SK-N-SH treated with all-trans-retinoic acid at 6 μM for 48 hours (cell line): ENCODE data around the gene TNS1.
A peak's percentile ranks its signal among the peaks of the same experiment; 100 is the strongest.

Experiments
- ATAC-seq: fragments of 200-7000 bp; cut with Tn5 transposase; 3 replicates; pipeline ENCODE4 v1.9.1; 2020; ENCODE audit warnings: mild to moderate bottlenecking, moderate library complexity
- ARNTL ChIP-seq: fragments of 450-650 bp; formaldehyde crosslinking; IDR thresholded peaks from 2 replicates; pipeline ENCODE4 v1.5.0; 2020; ENCODE audit warnings: low read depth, mild to moderate bottlenecking, moderate library complexity, borderline replicate concordance
- BACH2 ChIP-seq: fragments of 250-450 bp; sonication (Bioruptor Pico); IDR thresholded peaks from 2 replicates; pipeline ENCODE4 v1.9.0; 2021; ENCODE audit warnings: mild to moderate bottlenecking, borderline replicate concordance
- CSDC2 ChIP-seq: fragments of 250-450 bp; sonication (Bioruptor Pico); IDR thresholded peaks from 2 replicates; pipeline ENCODE4 v1.5.0; 2020; ENCODE audit warnings: mild to moderate bottlenecking, moderate library complexity
- ESRRG ChIP-seq: fragments of 250-450 bp; sonication (Bioruptor Pico); IDR thresholded peaks from 2 replicates; pipeline ENCODE4 v1.6.1; 2021; ENCODE audit warnings: mild to moderate bottlenecking
- GLIS3 ChIP-seq: fragments of 250-450 bp; sonication (Bioruptor Pico); IDR thresholded peaks from 2 replicates; pipeline ENCODE4 v1.5.0; 2020; ENCODE audit warnings: mild to moderate bottlenecking, moderate library complexity
- ISL1 ChIP-seq: fragments of 250-450 bp; sonication (Bioruptor Pico); IDR thresholded peaks from 2 replicates; pipeline ENCODE4 v2.1.2; 2022; ENCODE audit warnings: mild to moderate bottlenecking, moderate library complexity
- OSR1 ChIP-seq: fragments of 250-450 bp; sonication (Bioruptor Pico); IDR thresholded peaks from 2 replicates; pipeline ENCODE4 v1.8.0; 2022; ENCODE audit warnings: moderate library complexity, mild to moderate bottlenecking, inconsistent platforms
- POU6F1 ChIP-seq: fragments of 250-450 bp; sonication (Bioruptor Pico); IDR thresholded peaks from 2 replicates; pipeline ENCODE4 v1.8.0; 2021; ENCODE audit warnings: low read depth, mild to moderate bottlenecking, moderate library complexity, borderline replicate concordance
- PPARA ChIP-seq: fragments of 250-450 bp; sonication (Bioruptor Pico); IDR thresholded peaks from 2 replicates; pipeline ENCODE4 v1.5.0; 2020; ENCODE audit warnings: mild to moderate bottlenecking, borderline replicate concordance
- SNAI2 ChIP-seq: fragments of 250-450 bp; sonication (Bioruptor Pico); IDR thresholded peaks from 2 replicates; pipeline ENCODE4 v1.5.0; 2020; ENCODE audit warnings: mild to moderate bottlenecking, moderate library complexity
- TCF4 ChIP-seq: fragments of 250-450 bp; sonication (Bioruptor Pico); IDR thresholded peaks from 2 replicates; pipeline ENCODE4 v1.8.0; 2021; ENCODE audit warnings: mild to moderate bottlenecking, moderate library complexity, borderline replicate concordance
- TOX ChIP-seq: fragments of 250-450 bp; sonication (Bioruptor Pico); IDR thresholded peaks from 2 replicates; pipeline ENCODE4 v1.8.0; 2021; ENCODE audit warnings: mild to moderate bottlenecking, moderate library complexity, borderline replicate concordance
- TSHZ2 ChIP-seq: fragments of 250-450 bp; sonication (Bioruptor Pico); IDR thresholded peaks from 2 replicates; pipeline ENCODE4 v1.5.0; 2020; ENCODE audit warnings: mild to moderate bottlenecking, moderate library complexity
- ZC3H10 ChIP-seq: fragments of 250-450 bp; sonication (Bioruptor Pico); IDR thresholded peaks from 2 replicates; pipeline ENCODE4 v1.5.1; 2021; ENCODE audit warnings: mild to moderate bottlenecking, moderate library complexity
- ZFP3 ChIP-seq: fragments of 250-450 bp; sonication (Bioruptor Pico); IDR thresholded peaks from 2 replicates; pipeline ENCODE4 v1.5.0; 2020; ENCODE audit warnings: mild to moderate bottlenecking, moderate library complexity
- ZFP30 ChIP-seq: fragments of 450-650 bp; formaldehyde crosslinking; IDR thresholded peaks from 2 replicates; pipeline ENCODE4 v1.5.0; 2022; ENCODE audit warnings: mild to moderate bottlenecking, moderate library complexity
- ZNF565 ChIP-seq: fragments of 450-650 bp; formaldehyde crosslinking; conservative IDR thresholded peaks from 2 replicates; pipeline ENCODE4 v1.5.0; 2020; ENCODE audit warnings: low read depth, mild to moderate bottlenecking, moderate library complexity
- ZNF70 ChIP-seq: fragments of 450-650 bp; formaldehyde crosslinking; IDR thresholded peaks from 2 replicates; pipeline ENCODE4 v1.5.0; 2020; ENCODE audit warnings: mild to moderate bottlenecking, moderate library complexity
- ZNF8 ChIP-seq: fragments of 450-650 bp; formaldehyde crosslinking; IDR thresholded peaks from 2 replicates; pipeline ENCODE4 v1.5.0; 2020; ENCODE audit warnings: mild to moderate bottlenecking, moderate library complexity
- TF ChIP-seq, protein P1 (sequence below): fragments of 250-450 bp; sonication (Bioruptor Pico); IDR thresholded peaks from 2 replicates; pipeline ENCODE4 v1.5.1; 2020; ENCODE audit warnings: low read depth, mild to moderate bottlenecking, moderate library complexity
- TF ChIP-seq, protein P2 (sequence below): fragments of 250-450 bp; sonication (Bioruptor Pico); IDR thresholded peaks from 2 replicates; pipeline ENCODE4 v1.8.0; 2020; ENCODE audit warnings: mild to moderate bottlenecking, moderate library complexity, borderline replicate concordance

TNS1 gene

GRCh38 chr2:218035463-218036100, 32.8 kb upstream of the TNS1 start (continued):
- no peak for TF ChIP-seq ESRRG (CRISPR knock-in tag)

DNA sequence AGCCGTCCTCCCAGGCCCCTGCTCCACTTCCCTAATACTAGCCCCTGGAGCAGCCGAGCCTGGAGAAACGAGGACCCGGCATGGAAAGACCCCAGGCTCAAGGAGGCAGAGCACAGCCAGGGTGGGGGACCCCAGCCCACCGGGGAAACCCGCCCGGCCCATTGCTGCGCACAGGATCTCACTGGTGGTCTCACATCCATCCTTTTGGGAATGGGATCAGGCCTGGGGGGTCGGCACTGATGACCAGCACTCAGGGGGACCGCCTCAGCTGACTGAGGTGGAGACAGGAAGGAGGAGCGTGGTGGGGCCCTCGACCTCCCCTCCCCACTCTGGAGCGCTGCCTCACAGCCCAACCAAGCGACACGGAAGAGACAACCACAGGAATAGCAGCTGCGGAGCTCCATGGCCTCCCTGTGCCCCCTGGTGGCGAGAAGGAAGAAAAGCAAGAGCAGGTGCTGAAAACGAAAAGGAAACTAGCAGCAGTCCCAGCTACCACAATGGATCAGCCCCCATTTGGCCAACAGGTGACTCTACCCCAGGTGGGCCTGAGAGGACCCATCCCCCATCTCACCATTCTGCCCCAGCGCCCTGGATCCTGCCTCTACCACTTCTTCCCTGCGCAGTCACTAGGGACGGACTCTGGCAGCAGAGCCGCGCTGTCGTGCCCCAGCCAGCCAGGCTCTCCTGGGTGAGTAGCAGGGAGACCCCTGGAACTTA, 31.9 kb upstream of the TNS1 start:
- ATAC-seq = peak; percentile 88

DNA sequence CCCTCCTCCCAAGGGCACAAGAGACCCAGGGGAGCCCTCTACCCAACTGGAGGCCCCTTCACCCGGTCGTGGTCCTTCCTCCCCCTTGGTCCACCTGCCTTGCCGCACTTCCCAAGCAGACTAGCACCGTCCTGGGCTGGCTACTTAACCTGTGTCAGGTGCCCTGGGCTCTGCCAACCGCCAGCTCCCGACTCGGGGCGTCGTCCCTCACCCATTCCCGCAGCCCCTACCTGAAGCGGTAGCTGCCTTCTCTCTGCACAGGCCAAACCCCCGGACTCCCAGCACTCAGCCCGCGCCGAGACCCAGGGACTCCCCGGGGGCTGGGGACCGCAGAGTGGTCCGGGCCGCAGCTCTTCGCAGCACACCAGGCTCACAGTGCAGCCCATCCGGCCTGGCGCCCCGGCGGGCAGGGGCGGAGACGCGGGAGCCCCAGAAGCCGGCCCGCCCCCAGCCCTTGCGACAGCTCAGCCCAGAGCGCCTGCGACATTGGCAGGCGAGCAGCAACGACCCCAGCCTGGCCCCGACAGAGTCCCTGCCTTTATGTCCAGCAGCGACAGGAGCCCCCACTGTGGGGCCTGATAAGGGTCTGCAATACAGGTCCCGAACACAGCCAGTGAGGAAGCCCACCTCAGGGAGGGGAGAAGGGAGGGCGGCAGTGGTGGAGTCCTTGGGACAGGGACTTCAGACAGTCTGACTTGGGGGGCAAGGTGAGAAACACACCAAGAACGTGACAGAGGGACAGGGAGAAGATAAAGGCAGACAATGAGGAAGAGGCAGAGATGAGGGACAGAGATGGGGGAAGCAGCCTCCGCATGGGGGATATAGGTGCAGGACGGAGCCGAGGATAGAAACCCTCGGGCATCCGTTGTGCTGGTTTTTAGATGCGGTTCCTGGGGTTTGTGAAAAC, 31.0 kb upstream of the TNS1 start:
- ATAC-seq = no peak
- TF ChIP-seq ZNF565 (CRISPR knock-in tag) = no peak
- no peak for TF ChIP-seq ESRRG (CRISPR knock-in tag)
- no peak for TF ChIP-seq ZNF70 (CRISPR knock-in tag)
- TF ChIP-seq ZNF8 (CRISPR knock-in tag) = no peak
- TF ChIP-seq BACH2 (CRISPR knock-in tag) = no peak
- TF ChIP-seq ZC3H10 (CRISPR knock-in tag) = no peak
- no peak for TF ChIP-seq ARNTL (CRISPR knock-in tag)
- no peak for TF ChIP-seq ZFP30
- no peak for TF ChIP-seq TOX (CRISPR knock-in tag)
- TF ChIP-seq SNAI2 (CRISPR knock-in tag) = no peak
- no peak for TF ChIP-seq ISL1 (CRISPR knock-in tag)
- no peak for TF ChIP-seq TCF4 (CRISPR knock-in tag)

DNA sequence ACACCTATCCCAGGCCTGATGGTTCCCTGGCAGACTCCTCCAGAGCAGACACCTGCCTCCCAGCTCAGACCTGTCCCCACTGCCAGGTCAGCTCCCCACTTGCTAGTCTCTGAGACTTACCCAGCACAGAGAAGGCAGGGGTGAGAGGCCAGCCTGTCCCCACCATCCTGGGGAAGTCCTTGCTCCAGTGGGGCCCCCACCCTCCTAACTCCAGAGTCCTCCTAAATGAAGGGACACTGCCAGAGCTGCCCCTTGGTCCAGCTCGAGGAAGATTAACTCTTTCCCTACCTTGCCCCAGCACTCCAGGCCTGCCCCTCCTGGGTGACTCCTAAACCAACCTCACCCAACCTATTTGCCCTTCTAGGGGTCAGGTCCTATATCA, 30.4 kb upstream of the TNS1 start:
- TF ChIP-seq ESRRG (CRISPR knock-in tag) (no peak), OSR1 (CRISPR knock-in tag) (no peak), ISL1 (CRISPR knock-in tag) (no peak), TOX (CRISPR knock-in tag) (no peak), TSHZ2 (no peak), ZC3H10 (CRISPR knock-in tag) (no peak), TCF4 (CRISPR knock-in tag) (no peak), POU6F1 (CRISPR knock-in tag) (no peak), CSDC2 (CRISPR knock-in tag) (no peak), BACH2 (CRISPR knock-in tag) (no peak), GLIS3 (CRISPR knock-in tag) (no peak), PPARA (no peak), ZNF8 (CRISPR knock-in tag) (no peak), ZNF70 (CRISPR knock-in tag) (no peak), ZNF565 (CRISPR knock-in tag) (no peak), ARNTL (CRISPR knock-in tag) (no peak), ZFP3 (CRISPR knock-in tag) (no peak)
- TF ChIP-seq, protein P1, sequence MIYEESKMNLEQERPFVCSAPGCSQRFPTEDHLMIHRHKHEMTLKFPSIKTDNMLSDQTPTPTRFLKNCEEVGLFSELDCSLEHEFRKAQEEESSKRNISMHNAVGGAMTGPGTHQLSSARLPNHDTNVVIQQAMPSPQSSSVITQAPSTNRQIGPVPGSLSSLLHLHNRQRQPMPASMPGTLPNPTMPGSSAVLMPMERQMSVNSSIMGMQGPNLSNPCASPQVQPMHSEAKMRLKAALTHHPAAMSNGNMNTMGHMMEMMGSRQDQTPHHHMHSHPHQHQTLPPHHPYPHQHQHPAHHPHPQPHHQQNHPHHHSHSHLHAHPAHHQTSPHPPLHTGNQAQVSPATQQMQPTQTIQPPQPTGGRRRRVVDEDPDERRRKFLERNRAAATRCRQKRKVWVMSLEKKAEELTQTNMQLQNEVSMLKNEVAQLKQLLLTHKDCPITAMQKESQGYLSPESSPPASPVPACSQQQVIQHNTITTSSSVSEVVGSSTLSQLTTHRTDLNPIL (CRISPR knock-in tag) = no peak
- TF ChIP-seq, protein P2, sequence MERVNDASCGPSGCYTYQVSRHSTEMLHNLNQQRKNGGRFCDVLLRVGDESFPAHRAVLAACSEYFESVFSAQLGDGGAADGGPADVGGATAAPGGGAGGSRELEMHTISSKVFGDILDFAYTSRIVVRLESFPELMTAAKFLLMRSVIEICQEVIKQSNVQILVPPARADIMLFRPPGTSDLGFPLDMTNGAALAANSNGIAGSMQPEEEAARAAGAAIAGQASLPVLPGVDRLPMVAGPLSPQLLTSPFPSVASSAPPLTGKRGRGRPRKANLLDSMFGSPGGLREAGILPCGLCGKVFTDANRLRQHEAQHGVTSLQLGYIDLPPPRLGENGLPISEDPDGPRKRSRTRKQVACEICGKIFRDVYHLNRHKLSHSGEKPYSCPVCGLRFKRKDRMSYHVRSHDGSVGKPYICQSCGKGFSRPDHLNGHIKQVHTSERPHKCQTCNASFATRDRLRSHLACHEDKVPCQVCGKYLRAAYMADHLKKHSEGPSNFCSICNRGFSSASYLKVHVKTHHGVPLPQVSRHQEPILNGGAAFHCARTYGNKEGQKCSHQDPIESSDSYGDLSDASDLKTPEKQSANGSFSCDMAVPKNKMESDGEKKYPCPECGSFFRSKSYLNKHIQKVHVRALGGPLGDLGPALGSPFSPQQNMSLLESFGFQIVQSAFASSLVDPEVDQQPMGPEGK (CRISPR knock-in tag) = no peak
- TF ChIP-seq, all 23 proteins: peak for 0
- no peak for ATAC-seq
